ENCODE data around the gene HNRNPUL1.

DNA sequence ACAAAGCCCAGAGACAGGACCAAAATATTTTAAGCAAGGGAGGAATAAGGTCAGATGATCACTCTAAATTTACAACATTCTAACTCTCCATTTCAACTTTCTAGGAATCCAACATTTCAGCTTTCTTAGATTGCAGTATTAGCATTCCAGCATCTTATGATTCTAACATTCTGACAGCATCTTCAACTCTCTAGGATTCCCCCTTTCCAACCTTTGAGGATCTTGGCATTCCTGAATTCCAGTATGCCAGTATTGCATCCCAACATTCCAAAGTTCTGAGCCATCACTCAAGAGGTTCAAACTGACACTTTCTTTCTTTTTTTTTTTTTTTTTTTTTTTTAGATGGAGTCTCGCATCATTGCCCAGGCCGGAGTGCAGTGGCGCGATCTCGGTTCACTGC, 75.8 kb downstream of the HNRNPUL1 start:
- TF ChIP-seq SAP30 (IDR thresholded peaks at IDR 0.05; ENCODE audit: insufficient read depth, insufficient replicate concordance, low read length), result no peak
- TF ChIP-seq, protein P1, sequence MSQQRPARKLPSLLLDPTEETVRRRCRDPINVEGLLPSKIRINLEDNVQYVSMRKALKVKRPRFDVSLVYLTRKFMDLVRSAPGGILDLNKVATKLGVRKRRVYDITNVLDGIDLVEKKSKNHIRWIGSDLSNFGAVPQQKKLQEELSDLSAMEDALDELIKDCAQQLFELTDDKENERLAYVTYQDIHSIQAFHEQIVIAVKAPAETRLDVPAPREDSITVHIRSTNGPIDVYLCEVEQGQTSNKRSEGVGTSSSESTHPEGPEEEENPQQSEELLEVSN (IDR thresholded peaks at IDR 0.05), result no peak
- TF ChIP-seq POLR2AphosphoS5 (IDR thresholded peaks at IDR 0.05; ENCODE audit: low read depth, low read length), result no peak
- no peak for TF ChIP-seq EZH2 (IDR thresholded peaks at IDR 0.05; ENCODE audit: low read depth, low read length, severe bottlenecking)
- no peak for TF ChIP-seq RFX5 (IDR thresholded peaks at IDR 0.05; ENCODE audit: borderline replicate concordance, low read depth, low read length)
- no peak for TF ChIP-seq CBX5 (IDR thresholded peaks at IDR 0.05; ENCODE audit: low read depth, low read length)
- TF ChIP-seq POU5F1 (IDR thresholded peaks at IDR 0.05; ENCODE audit: low read depth, low read length), result no peak
